A549 treated with Mapracorat at 1 μM for 4 hours (cell line): ENCODE data around the gene SPINK1. TPM values are rescaled to one million over a fixed set of nuclear protein-coding genes. Genes with fewer than 3 reads are reported as not detected.

Experiments
- total RNA-seq: library from RNA; stranded (reverse); fragments of 200-300 nt; extraction: Qiagen RNA extraction; gene quantifications from 5 replicates; pipeline ENCODE4 v1.2.3, GENCODE V29; 2022

Gene SPINK1
- total RNA-seq = 0.43 to 1.9 TPM (median 1.4 TPM) in 4 of 5 replicates, not detected in the other

GRCh38 chr5:147831465-147831864 lies at the start of gene SPINK1:
SPINK1 (minus strand) TSS chr5:147831671; CDS start chr5:147831577, 94 bp downstream.

GRCh38 chr5:147878066-147878759 lies 46.7 kb upstream of the SPINK1 start, which contains the start of gene SCGB3A2:
SCGB3A2 (plus strand) TSS chr5:147878711; CDS start chr5:147878804, 93 bp downstream.

GRCh38 chr5:147782110-147783028 lies 49.1 kb downstream of the SPINK1 start, which contains the start of gene JAKMIP2:
JAKMIP2 (minus strand) TSS chr5:147782728; CDS start chr5:147671806, 110,922 bp downstream.

Other genes with a start within 250 kb of the SPINK1 start
- gene JAKMIP2, start 48.9 kb downstream of the SPINK1 start, total RNA-seq = not detected in 5 replicates
- gene SCGB3A2, start 47.0 kb upstream of the SPINK1 start, total RNA-seq = not detected in 5 replicates
- gene C5orf46, start 74.9 kb upstream of the SPINK1 start, total RNA-seq = 0.29 to 0.44 TPM in 2 of 5 replicates, not detected in the others
- not detected in 5 replicates for gene SPINK5, start 232.3 kb upstream of the SPINK1 start, total RNA-seq